ENCODE data around the gene RAB6A. TPM values are rescaled to one million over a fixed set of nuclear protein-coding genes. Genes with fewer than 3 reads are reported as not detected.
A peak's percentile ranks its signal among the peaks of the same experiment; 100 is the strongest.

The RAB6A gene
- total RNA-seq: 100 to 1,000 TPM; 107 to 145 (median 118) TPM

GRCh38 chr11:73760679-73761402, at the start of gene RAB6A:
Gene RAB6A, minus strand, starts transcription at chr11:73761074. Its CDS starts 439 bp downstream, at chr11:73760635.
- ATAC-seq (ENCODE audit: low FRiP score) (peak; percentile 99), DNase-seq (ENCODE audit: low spot score) (peak; percentile 95)
- no peak for TF ChIP-seq CTCF (IDR thresholded peaks at IDR 0.05)

GRCh38 chr11:73810637-73811036, 49.8 kb upstream of the RAB6A start:
- TF ChIP-seq CTCF (IDR thresholded peaks at IDR 0.05): no peak
- ATAC-seq (ENCODE audit: low FRiP score): no peak
- no peak for DNase-seq (ENCODE audit: low spot score)

GRCh38 chr11:73808052-73808451, 47.2 kb upstream of the RAB6A start:
- no peak for ATAC-seq (ENCODE audit: low FRiP score)
- no peak for DNase-seq (ENCODE audit: low spot score)
- no peak for TF ChIP-seq CTCF (IDR thresholded peaks at IDR 0.05)

GRCh38 chr11:73804712-73805111, 43.8 kb upstream of the RAB6A start:
- no peak for TF ChIP-seq CTCF (IDR thresholded peaks at IDR 0.05)
- no peak for ATAC-seq (ENCODE audit: low FRiP score)
- DNase-seq (ENCODE audit: low spot score): no peak

GRCh38 chr11:73801136-73801535, 40.3 kb upstream of the RAB6A start:
- DNase-seq (ENCODE audit: low spot score): no peak
- TF ChIP-seq CTCF (IDR thresholded peaks at IDR 0.05): no peak
- no peak for ATAC-seq (ENCODE audit: low FRiP score)

GRCh38 chr11:73800276-73800806, 39.5 kb upstream of the RAB6A start:
- ATAC-seq (ENCODE audit: low FRiP score): no peak
- DNase-seq (ENCODE audit: low spot score): no peak
- no peak for TF ChIP-seq CTCF (IDR thresholded peaks at IDR 0.05)

- ATAC-seq (ENCODE audit: low FRiP score) (no peak), DNase-seq (ENCODE audit: low spot score) (no peak)
- TF ChIP-seq CTCF (IDR thresholded peaks at IDR 0.05): no peak
These were observed 36.6 kb upstream of the RAB6A start for GRCh38 chr11:73797457-73797856.

Data from omental fat pad (tissue), 4 donors.